HepG2 (cell line): ENCODE measurements around the gene UBE2O. TPM values are rescaled to one million over a fixed set of nuclear protein-coding genes. Genes with fewer than 3 reads are reported as not detected.

Source experiments
- ATAC-seq: fragments of 200-7000 bp; cut with Tn5 transposase; 3 replicates; pipeline ENCODE4 v1.9.1; 2020; ENCODE audit warnings: mild to moderate bottlenecking, moderate library complexity
- BruUV-seq: library from RNA; stranded (reverse); fragments of 400-500 nt; replicated peaks from 2 replicates; lab custom pipeline; 2021; lab: Mats Ljungman, UMichigan
- CTCF ChIA-PET: fragments of 300-600 bp; formaldehyde crosslinking; extraction: SDS; loops from one replicate; lab custom pipeline; 2021; ENCODE audit warnings: low total read pairs, inconsistent platforms, low intra/inter-chr PET ratio; lab: Yijun Ruan, JAX
- POLR2A ChIA-PET: fragments of 350-600 bp; sonication (Branson Sonifier 250); formaldehyde crosslinking; loops from one replicate; lab custom pipeline; 2020; ENCODE audit warnings: antibody characterized with exemption, inconsistent platforms; lab: Yijun Ruan, JAX
- DNase-seq: peaks from one replicate; pipeline ENCODE4 v3.0.0-alpha.2; 2015; ENCODE audit warnings: low spot score
- FAIRE-seq: peaks from 3 replicates; lab custom pipeline; 2011; peaks lifted over from hg19 to GRCh38; lab: Jason Lieb, UNC
- H2AFZ ChIP-seq: one replicate; pipeline ENCODE4 v1.6.1; 2011; ENCODE audit warnings: low read length, inconsistent platforms
- H3K27ac ChIP-seq: fragments of 300-600 bp; 3 replicates; pipeline ENCODE4 v1.8.0; 2011; ENCODE audit warnings: mixed run types, mild to moderate bottlenecking, mixed read lengths, low read length, inconsistent platforms; ENCODE audit not compliant: insufficient read depth; ENCODE audit errors: extremely low read length
- H3K27me3 ChIP-seq, 2 experiments: fragments of 200-600 bp in 1 of 2; 2 replicates in 1 of 2; 3 replicates in 1 of 2; pipeline versions ENCODE4 v1.6.0 to v1.8.0; 2011; ENCODE audit warnings: low read length in 2 of 2, mild to moderate bottlenecking in 2 of 2, moderate library complexity in 2 of 2, inconsistent platforms in 1 of 2; ENCODE audit not compliant: insufficient read depth in 2 of 2, control insufficient read depth in 1 of 2
- H3K36me3 ChIP-seq, 2 experiments: fragments of 200-600 bp in 1 of 2; replicated peaks in 1 of 2; 2 replicates in 1 of 2; 3 replicates in 1 of 2; pipeline versions ENCODE4 v1.5.1 to v1.8.0; 2011; ENCODE audit warnings: low read length in 2 of 2, inconsistent platforms in 1 of 2; ENCODE audit not compliant: insufficient read depth in 2 of 2, control insufficient read depth in 1 of 2
- H3K4me1 ChIP-seq: 2 replicates; pipeline ENCODE4 v1.5.1; 2012; ENCODE audit warnings: low read length, inconsistent platforms; ENCODE audit not compliant: insufficient read depth
- H3K4me2 ChIP-seq: 2 replicates; pipeline ENCODE4 v1.6.0; 2011; ENCODE audit warnings: low read depth, low read length, inconsistent platforms
- H3K4me3 ChIP-seq, 3 experiments: fragments of 200-600 bp in 1 of 3; sonication (generic), shearing (Covaris generic) in 1 of 3; replicated peaks in 1 of 3; 2 replicates each; pipeline ENCODE4 v1.5.1; 2011 to 2016; ENCODE audit warnings: low read length in 3 of 3, inconsistent platforms in 2 of 3, low read depth in 2 of 3, mild to moderate bottlenecking in 2 of 3, control low read depth in 1 of 3, mixed read lengths in 1 of 3; ENCODE audit not compliant: insufficient read depth in 1 of 3
- H3K79me2 ChIP-seq: one replicate; pipeline ENCODE4 v1.6.1; 2011; ENCODE audit warnings: low read length, inconsistent platforms; ENCODE audit not compliant: insufficient read depth
- H3K9ac ChIP-seq: 2 replicates; pipeline ENCODE4 v1.6.0; 2011; ENCODE audit warnings: mild to moderate bottlenecking, low read depth, low read length, inconsistent platforms; ENCODE audit not compliant: insufficient read depth
- H3K9me3 ChIP-seq: 2 replicates; pipeline ENCODE4 v1.5.1; 2012; ENCODE audit warnings: mild to moderate bottlenecking, low read length
- H4K20me1 ChIP-seq: 2 replicates; pipeline ENCODE4 v1.6.0; 2011; ENCODE audit warnings: inconsistent platforms, mild to moderate bottlenecking, low read length, moderate library complexity; ENCODE audit not compliant: insufficient read depth
- AGO1 ChIP-seq: fragments of 200-400 bp; formaldehyde crosslinking; IDR thresholded peaks from 2 replicates; pipeline ENCODE4 v1.6.1; 2017; ENCODE audit warnings: mild to moderate bottlenecking, low read depth, low read length, moderate library complexity; ENCODE audit not compliant: poor library complexity, severe bottlenecking
- E2F2 ChIP-seq: sonication (generic); formaldehyde crosslinking; IDR thresholded peaks from 2 replicates; pipeline ENCODE4 v1.4.0; 2020; ENCODE audit warnings: missing genetic modification reagents, borderline replicate concordance
- MXI1 ChIP-seq: IDR thresholded peaks from 3 replicates; pipeline ENCODE4 v1.6.1; 2012; ENCODE audit warnings: low read depth, low read length, inconsistent platforms, borderline replicate concordance
- NONO ChIP-seq, 2 experiments: fragments of 450-650 bp in 1 of 2; sonication (generic) in 1 of 2; formaldehyde crosslinking in 1 of 2; IDR thresholded peaks in 1 of 2; conservative IDR thresholded peaks in 1 of 2; 2 replicates each; pipeline versions ENCODE4 v1.6.1 to v1.8.0; 2017 to 2022; ENCODE audit warnings: mild to moderate bottlenecking in 1 of 2, missing genetic modification reagents in 1 of 2, moderate library complexity in 1 of 2
- POLR2AphosphoS2 ChIP-seq: IDR thresholded peaks from 2 replicates; pipeline ENCODE4 v1.6.1; 2011; ENCODE audit warnings: low read depth, low read length, improper control_type of control experiment
- RELA ChIP-seq: sonication (generic); formaldehyde crosslinking; IDR thresholded peaks from 2 replicates; pipeline ENCODE4 v1.4.0; 2020; ENCODE audit warnings: missing genetic modification reagents
- ZNF282 ChIP-seq: fragments of 450-650 bp; IDR thresholded peaks from 2 replicates; pipeline ENCODE4 v1.6.1; 2018; ENCODE audit not compliant: partially characterized antibody
- ZNF333 ChIP-seq: sonication (generic); formaldehyde crosslinking; IDR thresholded peaks from 2 replicates; pipeline ENCODE4 v1.4.0; 2020; ENCODE audit warnings: mild to moderate bottlenecking, missing genetic modification reagents, borderline replicate concordance
- ZNF569 ChIP-seq: sonication (generic); formaldehyde crosslinking; IDR thresholded peaks from 2 replicates; pipeline ENCODE4 v1.5.0; 2020; ENCODE audit warnings: mild to moderate bottlenecking, missing genetic modification reagents, moderate library complexity, borderline replicate concordance
- WGBS: methylation state at CpG from one replicate; pipeline ENCODE4 v1.1.6; 2017; ENCODE audit warnings: low lambda C conversion rate; 5-methylcytosine and 5-hydroxymethylcytosine counted together
- in situ Hi-C: cut with HindIII; loops from 2 replicates; pipeline ENCODE4 v1.10.0; 2017; ENCODE audit warnings: low pct_unique_long_range_greater_than_20kb; ENCODE audit not compliant: extremely low pct_ligation_motif_present
- intact Hi-C: fragments of 100-400 bp; cut with micrococcal nuclease; formaldehyde crosslinking; loops from one replicate; pipeline ENCODE4 v1.10.0; 2022; ENCODE audit not compliant: unreplicated experiment
- polyA plus RNA-seq, 8 experiments: library from polyadenylated mRNA; depleted of rRNA in 3 of 8; stranded (reverse) in 7 of 8; unstranded in 1 of 8; fragments of >200 nt; fragmentation: Illumina TruSeq in 4 of 8; extraction: Trizol in 4 of 8; gene quantifications; 2 replicates each; pipeline versions ENCODE4 v1.2.1 to v1.2.3, GENCODE V29; 2011 to 2016; ENCODE audit warnings: low read depth in 4 of 8, missing spikeins in 1 of 8, mixed read lengths in 1 of 8; ENCODE audit not compliant: insufficient read depth in 1 of 8
- total RNA-seq, 5 experiments: library from RNA; depleted of rRNA; stranded (reverse); fragments of >200 nt; fragmentation: Illumina TruSeq; extraction: Trizol; gene quantifications; 2 replicates each; pipeline ENCODE4 v1.2.3, GENCODE V29; 2016; ENCODE audit warnings: low read depth in 1 of 5
- TF ChIP-seq, protein P1 (sequence below): sonication (generic); formaldehyde crosslinking; IDR thresholded peaks from 2 replicates; pipeline ENCODE4 v1.8.1; 2023; ENCODE audit warnings: missing genetic modification reagents, inconsistent platforms, borderline replicate concordance
- TF ChIP-seq, protein P2 (sequence below): IDR thresholded peaks from 2 replicates; pipeline ENCODE4 v1.6.1; 2016; ENCODE audit warnings: missing genetic modification reagents, missing compliant biosample characterization

Gene UBE2O
- total and polyA plus RNA-seq, 2 of the 13 experiments (the other 11 are each of a cell fraction or from before 2014, with no cell fraction given): 21.5 to 23.5 TPM

GRCh38 chr17:76432712-76433336 is 20.1 kb downstream of the UBE2O start (continued):
- TF ChIP-seq E2F2 (CRISPR knock-in tag): no peak

DNA sequence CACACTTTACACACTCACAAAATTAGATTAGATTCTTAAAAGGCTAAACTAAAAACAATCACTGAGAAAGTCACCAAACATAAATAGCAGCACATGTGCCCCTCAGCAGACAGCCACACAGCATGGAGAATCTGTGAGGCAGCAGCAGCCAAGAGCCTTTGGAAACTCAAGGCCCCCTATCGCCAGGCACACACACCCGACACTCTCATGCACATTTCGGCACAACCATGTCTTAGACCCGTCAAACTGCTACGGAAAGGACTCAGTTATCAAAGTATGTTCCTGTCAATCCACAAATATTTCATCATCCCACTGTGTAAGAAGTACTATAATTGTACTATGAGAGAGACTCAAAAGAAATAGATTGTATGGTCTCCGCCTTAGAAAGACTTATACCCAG is 20.9 kb downstream of the UBE2O start:
- H3K9ac ChIP-seq: no peak overlapping the region
- no peaks in the 10 kb centered on the region for H3K27me3 ChIP-seq
- no peak for DNase-seq
- no TSS peak for BruUV-seq
- no peak for FAIRE-seq
- H3K4me2 ChIP-seq: no peak overlapping the region
- ATAC-seq: no peak
- H4K20me1 ChIP-seq: peaks cover 36% of the 10 kb centered on the region
- H3K79me2 ChIP-seq: peaks cover 85% of the 10 kb centered on the region
- no peak overlapping the region for H2AFZ ChIP-seq
- POLR2A ChIA-PET: no interaction called here
- 94% methylated on average over 6 of the region's 6 CpGs for WGBS
- H3K4me1 ChIP-seq: peaks cover 18% of the 10 kb centered on the region
- CTCF ChIA-PET: interaction anchor here (1.1 kb wide), 1 partner anchor 27 kb away, joined by 4 read pairs; no protein-coding TSS in a partner anchor
- in situ Hi-C loops (no loop called here), intact Hi-C loops (loop anchor here (2.0 kb wide), 1 partner anchor 23 kb away; no protein-coding TSS in a partner anchor)
- TF ChIP-seq NONO (IDR thresholded peaks at IDR 0.05): no peak
- TF ChIP-seq NONO (CRISPR knock-in tag; conservative IDR thresholded peaks at IDR 0.05): no peak
- TF ChIP-seq, protein P1, sequence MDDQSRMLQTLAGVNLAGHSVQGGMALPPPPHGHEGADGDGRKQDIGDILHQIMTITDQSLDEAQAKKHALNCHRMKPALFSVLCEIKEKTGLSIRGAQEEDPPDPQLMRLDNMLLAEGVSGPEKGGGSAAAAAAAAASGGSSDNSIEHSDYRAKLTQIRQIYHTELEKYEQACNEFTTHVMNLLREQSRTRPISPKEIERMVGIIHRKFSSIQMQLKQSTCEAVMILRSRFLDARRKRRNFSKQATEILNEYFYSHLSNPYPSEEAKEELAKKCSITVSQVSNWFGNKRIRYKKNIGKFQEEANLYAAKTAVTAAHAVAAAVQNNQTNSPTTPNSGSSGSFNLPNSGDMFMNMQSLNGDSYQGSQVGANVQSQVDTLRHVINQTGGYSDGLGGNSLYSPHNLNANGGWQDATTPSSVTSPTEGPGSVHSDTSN (CRISPR knock-in tag): no peak
- no peak for TF ChIP-seq AGO1
- TF ChIP-seq MXI1: no peak
- TF ChIP-seq RELA (CRISPR knock-in tag): no peak
- no peak for TF ChIP-seq POLR2AphosphoS2
- TF ChIP-seq, protein P2, sequence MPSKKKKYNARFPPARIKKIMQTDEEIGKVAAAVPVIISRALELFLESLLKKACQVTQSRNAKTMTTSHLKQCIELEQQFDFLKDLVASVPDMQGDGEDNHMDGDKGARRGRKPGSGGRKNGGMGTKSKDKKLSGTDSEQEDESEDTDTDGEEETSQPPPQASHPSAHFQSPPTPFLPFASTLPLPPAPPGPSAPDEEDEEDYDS (CRISPR knock-in tag): no peak
- no peak for TF ChIP-seq ZNF333 (CRISPR knock-in tag)
- TF ChIP-seq ZNF569 (CRISPR knock-in tag): no peak
- TF ChIP-seq ZNF282: no peak
- no peaks in the 10 kb centered on the region for H3K9me3 ChIP-seq
- no peak overlapping the region for H3K4me3 ChIP-seq
- H3K36me3 ChIP-seq: peaks cover 4 to 16% of the 10 kb centered on the region in 2 experiments; a peak in 3 of 5 replicates
- H3K27ac ChIP-seq: no peak overlapping the region
